Sigmoid colon (tissue), 4 donors: Measurements from ENCODE around the gene TRIM25.

Experiments used
- CTCF ChIP-seq, 4 experiments: fragments of 450-650 bp in 3 of 4; fragments of 200-600 bp in 1 of 4; IDR thresholded peaks; one replicate each; pipeline ENCODE4 v1.5.1; 2016 to 2019; ENCODE audit warnings: antibody characterized with exemption in 4 of 4, mild to moderate bottlenecking in 3 of 4, moderate library complexity in 2 of 4
- EP300 ChIP-seq, 4 donors: sonication (generic); formaldehyde crosslinking; IDR thresholded peaks; one replicate each; pipeline ENCODE4 v1.6.1; 2017; ENCODE audit warnings: antibody characterized with exemption in 4 of 4
- POLR2A ChIP-seq, 2 donors: fragments of 450-650 bp; IDR thresholded peaks; one replicate each; pipeline ENCODE4 v1.6.1; 2016; ENCODE audit warnings: antibody characterized with exemption in 2 of 2, mild to moderate bottlenecking in 2 of 2, moderate library complexity in 2 of 2
- POLR2AphosphoS5 ChIP-seq, 4 donors: sonication (generic); formaldehyde crosslinking; IDR thresholded peaks; one replicate each; pipeline ENCODE4 v1.6.1; 2017; ENCODE audit warnings: antibody characterized with exemption in 4 of 4

GRCh38 chr17:56914581-56915273 lies 878 bp upstream of the TRIM25 start:
- TF ChIP-seq CTCF (IDR thresholded peaks at IDR 0.05) (no peak), POLR2A (IDR thresholded peaks at IDR 0.05) (no peak), POLR2AphosphoS5 (IDR thresholded peaks at IDR 0.05) (no peak), EP300 (IDR thresholded peaks at IDR 0.05) (no peak)
